NCI-H1048 (cell line): ENCODE data around the gene ZNF792.
"Not testable (repeated sequence)": the region's sequence is repeated elsewhere in the genome, so short reads cannot be mapped to it uniquely, and the experiment has no call there.

ENCODE experiments used
- DNase-seq: peaks from one replicate; lab custom pipeline; 2025; lab: John Stamatoyannopoulos, UW

Gene ZNF792

GRCh38 chr19:34970185-34970780 is 6.3 kb upstream of the ZNF792 start:
- DNase-seq = not testable (repeated sequence)

GRCh38 chr19:34969721-34970120 is 5.7 kb upstream of the ZNF792 start:
- no peak for DNase-seq

GRCh38 chr19:34967551-34967950 is 3.5 kb upstream of the ZNF792 start:
- no peak for DNase-seq

GRCh38 chr19:34965505-34965904 is 1.5 kb upstream of the ZNF792 start:
- not testable (repeated sequence) for DNase-seq

GRCh38 chr19:34964598-34964997 is 569 bp upstream of the ZNF792 start:
- no peak for DNase-seq

GRCh38 chr19:34962687-34963572 is 1.1 kb downstream of the ZNF792 start:
- DNase-seq = no peak

- no peak for DNase-seq
These were observed 2.0 kb downstream of the ZNF792 start for GRCh38 chr19:34961775-34962686.

GRCh38 chr19:34960940-34961679 is 2.9 kb downstream of the ZNF792 start:
- no peak for DNase-seq

- DNase-seq = no peak
These were observed 3.8 kb downstream of the ZNF792 start for GRCh38 chr19:34960103-34960805.

GRCh38 chr19:34959021-34959420 is 5.0 kb downstream of the ZNF792 start:
- DNase-seq = no peak

GRCh38 chr19:34957830-34958751 is 5.9 kb downstream of the ZNF792 start:
- no peak for DNase-seq

- no peak for DNase-seq
These were observed 10.9 kb downstream of the ZNF792 start for GRCh38 chr19:34953092-34953491.

- DNase-seq = no peak
These were observed 20.0 kb downstream of the ZNF792 start for GRCh38 chr19:34943861-34944573.

GRCh38 chr19:34938886-34939285 is 25.1 kb downstream of the ZNF792 start:
- no peak for DNase-seq

- no peak for DNase-seq
These were observed 27.8 kb downstream of the ZNF792 start for GRCh38 chr19:34936184-34936583.

GRCh38 chr19:34932494-34932893 is 31.5 kb downstream of the ZNF792 start:
- DNase-seq = no peak

- DNase-seq = peak; percentile 85
These were observed 37.2 kb downstream of the ZNF792 start, which contains the start of gene ZNF30 for GRCh38 chr19:34926685-34927375. TSS of gene ZNF30 (plus strand) at chr19:34926903. CDS start at chr19:34929948, 3,045 bp downstream.

GRCh38 chr19:34926361-34926684 is 37.7 kb downstream of the ZNF792 start:
- DNase-seq = no peak
